DMS153 treated with DMSO at 0.1 percent for 48 hours (cell line): ENCODE data around the gene LINC00237.
A peak's percentile ranks its signal among the peaks of the same experiment; 100 is the strongest.

Source experiments
- DNase-seq: peaks from one replicate; lab custom pipeline; 2025; ENCODE audit not compliant: unreplicated experiment; lab: John Stamatoyannopoulos, UW

The LINC00237 gene

GRCh38 chr20:21125849-21126580, 19.9 kb upstream of the LINC00237 start, which contains the start of gene KIZ:
KIZ (plus strand) TSS chr20:21126082; CDS start chr20:21126116, 34 bp downstream.
- peak; percentile 89 for DNase-seq

GRCh38 chr20:21125072-21125848, 19.1 kb upstream of the LINC00237 start:
- peak; percentile 64 for DNase-seq

GRCh38 chr20:21124190-21124589, 18.0 kb upstream of the LINC00237 start:
- DNase-seq, result no peak

- no peak for DNase-seq
These were observed 12.6 kb upstream of the LINC00237 start for GRCh38 chr20:21118782-21119181.

GRCh38 chr20:21118138-21118537, 12.0 kb upstream of the LINC00237 start:
- DNase-seq, result no peak

- DNase-seq, result no peak
These were observed 11.4 kb upstream of the LINC00237 start for GRCh38 chr20:21117521-21117920.

- DNase-seq, result no peak
These were observed 8.4 kb upstream of the LINC00237 start for GRCh38 chr20:21114584-21114983.

GRCh38 chr20:21113697-21114096, 7.5 kb upstream of the LINC00237 start:
- no peak for DNase-seq

GRCh38 chr20:21111416-21111815, 5.3 kb upstream of the LINC00237 start:
- DNase-seq, result no peak

GRCh38 chr20:21110811-21111210, 4.7 kb upstream of the LINC00237 start:
- DNase-seq, result no peak

- no peak for DNase-seq
These were observed 3.0 kb upstream of the LINC00237 start for GRCh38 chr20:21109144-21109543.

- DNase-seq, result peak; percentile 20
These were observed 558 bp downstream of the LINC00237 start for GRCh38 chr20:21105429-21106170.

- peak; percentile 17 for DNase-seq
These were observed 1.2 kb downstream of the LINC00237 start for GRCh38 chr20:21104921-21105320.

- DNase-seq, result no peak
These were observed 1.7 kb downstream of the LINC00237 start for GRCh38 chr20:21104466-21104761.

- DNase-seq, result no peak
These were observed 2.3 kb downstream of the LINC00237 start for GRCh38 chr20:21103582-21104465.

- no peak for DNase-seq
These were observed 3.4 kb downstream of the LINC00237 start for GRCh38 chr20:21102603-21103311.

GRCh38 chr20:21101932-21102575, 4.1 kb downstream of the LINC00237 start:
- no peak for DNase-seq

- DNase-seq, result no peak
These were observed 4.7 kb downstream of the LINC00237 start for GRCh38 chr20:21101453-21101931.
